Testis (tissue), 2 donors: ENCODE data around the gene THADA.

Experiments
- CTCF ChIP-seq, 3 experiments: fragments of 450-650 bp in 2 of 3; fragments of 200-600 bp in 1 of 3; sonication (generic) in 1 of 3; IDR thresholded peaks; one replicate each; pipeline ENCODE4 v1.5.1; 2016 to 2019; ENCODE audit warnings: antibody characterized with exemption in 3 of 3, mild to moderate bottlenecking in 2 of 3, moderate library complexity in 1 of 3
- POLR2A ChIP-seq: fragments of 450-650 bp; IDR thresholded peaks from one replicate; pipeline ENCODE4 v1.6.1; 2017; ENCODE audit warnings: antibody characterized with exemption, mild to moderate bottlenecking, moderate library complexity

GRCh38 chr2:43592443-43592842 is 3.4 kb downstream of the THADA start:
- TF ChIP-seq CTCF (IDR thresholded peaks at IDR 0.05) = no peak
- TF ChIP-seq POLR2A = no peak
